ENCODE results near the gene RBMS2.

DNA sequence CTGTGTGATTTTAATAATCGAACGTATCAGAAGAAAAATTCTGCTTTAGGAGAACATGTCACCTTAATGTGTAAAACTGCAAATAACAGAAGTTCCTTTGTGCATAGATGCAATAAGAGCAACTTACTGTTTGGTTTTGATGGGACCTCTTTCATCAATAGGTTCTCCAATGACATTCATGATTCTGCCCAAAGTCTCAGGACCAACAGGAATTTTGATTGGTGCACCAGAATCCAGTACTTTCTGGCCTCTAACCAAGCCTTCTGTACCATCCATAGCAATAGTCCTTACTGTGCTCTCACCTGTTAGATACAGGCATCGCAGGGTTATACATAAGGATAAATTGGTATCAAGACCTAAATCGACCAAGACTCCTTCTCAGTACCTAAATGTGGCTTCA lies 123.0 kb downstream of the RBMS2 start:
- TF ChIP-seq CEBPB (IDR thresholded peaks at IDR 0.05): no peak
- no peak for TF ChIP-seq CREB1 (IDR thresholded peaks at IDR 0.05; ENCODE audit: low read depth)
- TF ChIP-seq YY1 (IDR thresholded peaks at IDR 0.05; ENCODE audit: low read depth): no peak

Measured in Ishikawa (cell line).